Thyroid gland (tissue), 4 donors: Measurements from ENCODE around the gene DARS2. TPM values are rescaled to one million over a fixed set of nuclear protein-coding genes. Genes with fewer than 3 reads are reported as not detected.
"Not testable (repeated sequence)": the region's sequence is repeated elsewhere in the genome, so short reads cannot be mapped to it uniquely, and the experiment has no call there.

Source experiments
- DNase-seq, 2 donors: peaks; one replicate each; pipeline ENCODE4 v3.0.0-alpha.2; 2019
- H3K27ac ChIP-seq, 3 donors: fragments of 200-600 bp; sonication (generic); 1 replicate in 2 of 3; 2 replicates in 1 of 3; pipeline ENCODE4 v1.5.1; 2016 to 2019; ENCODE audit warnings: mild to moderate bottlenecking in 1 of 3, moderate library complexity in 1 of 3
- H3K27me3 ChIP-seq: fragments of 200-600 bp; sonication (generic); one replicate; pipeline ENCODE4 v1.5.1; 2019
- H3K36me3 ChIP-seq, 2 donors: fragments of 200-600 bp; sonication (generic); one replicate each; pipeline ENCODE4 v1.5.1; 2016 to 2019
- H3K4me1 ChIP-seq, 2 donors: fragments of 200-600 bp; sonication (generic); one replicate each; pipeline ENCODE4 v1.5.1; 2017 to 2019
- H3K4me3 ChIP-seq, 3 donors: fragments of 200-600 bp; sonication (generic); replicated peaks in 1 of 3; 1 replicate in 2 of 3; 2 replicates in 1 of 3; pipeline ENCODE4 v1.5.1; 2016; ENCODE audit warnings: mild to moderate bottlenecking in 1 of 3
- H3K9me3 ChIP-seq: fragments of 200-600 bp; sonication (generic); one replicate; pipeline ENCODE4 v1.5.1; 2017
- POLR2A ChIP-seq, 2 donors: fragments of 450-650 bp; IDR thresholded peaks; one replicate each; pipeline ENCODE4 v1.6.1; 2017; ENCODE audit warnings: antibody characterized with exemption in 2 of 2, mild to moderate bottlenecking in 2 of 2, moderate library complexity in 1 of 2
- WGBS, 2 donors: methylation state at CpG; one replicate each; pipeline ENCODE4 v1.1.5; 2017; 5-methylcytosine and 5-hydroxymethylcytosine counted together
- intact Hi-C: fragments of 100-400 bp; cut with DNase I; formaldehyde crosslinking; loops from one replicate; pipeline ENCODE4 v1.15.1; 2023
- total RNA-seq, 4 donors: library from RNA; depleted of rRNA; stranded (reverse); fragments of >200 nt; gene quantifications; one replicate each; pipeline ENCODE4 v1.2.3, GENCODE V29; 2016
- TF ChIP-seq, protein P1 (sequence below), 6 experiments: fragments of 200-600 bp in 3 of 6; fragments of 450-650 bp in 3 of 6; sonication (generic) in 3 of 6; IDR thresholded peaks; one replicate each; pipeline ENCODE4 v1.5.1; 2016 to 2019; ENCODE audit warnings: antibody characterized with exemption in 6 of 6, mild to moderate bottlenecking in 2 of 6, inconsistent platforms in 1 of 6, moderate library complexity in 1 of 6

The DARS2 gene
- total RNA-seq, 4 donors from 2014 or later, result 14.9 to 26.9 (median 20.7) TPM

DNA sequence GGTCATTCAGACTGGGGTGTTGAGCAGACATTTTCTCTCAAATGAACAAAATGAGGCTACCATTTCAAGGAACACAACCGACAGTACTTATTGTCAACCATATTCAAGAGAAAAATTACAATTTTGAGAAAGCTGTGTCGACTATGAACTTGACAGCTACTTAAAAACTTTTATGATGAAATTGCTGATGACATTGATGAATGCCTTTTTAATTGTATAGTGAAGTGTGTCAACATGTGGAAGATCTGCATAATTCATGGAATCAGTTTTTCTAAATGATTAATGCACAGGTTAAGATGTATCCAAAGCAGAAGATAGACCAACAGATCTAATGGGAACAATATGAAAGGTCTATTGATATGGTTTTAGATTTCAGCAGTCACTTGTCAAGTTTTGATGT lies 34.6 kb upstream of the DARS2 start:
- no peaks in the 10 kb centered on the region for H3K4me1 ChIP-seq
- intact Hi-C loops, result no loop called here
- no peak overlapping the region for H3K27ac ChIP-seq
- no peak overlapping the region for H3K4me3 ChIP-seq
- 96 to 98% methylated on average over 2 of the region's 2 CpGs for WGBS, 2 donors
- H3K36me3 ChIP-seq, result peaks cover 12 to 16% of the 10 kb centered on the region in 2 donors
- H3K9me3 ChIP-seq, result no peaks in the 10 kb centered on the region
- DNase-seq, result no peak
- TF ChIP-seq POLR2A (IDR thresholded peaks at IDR 0.05), result no peak
- TF ChIP-seq, protein P1, sequence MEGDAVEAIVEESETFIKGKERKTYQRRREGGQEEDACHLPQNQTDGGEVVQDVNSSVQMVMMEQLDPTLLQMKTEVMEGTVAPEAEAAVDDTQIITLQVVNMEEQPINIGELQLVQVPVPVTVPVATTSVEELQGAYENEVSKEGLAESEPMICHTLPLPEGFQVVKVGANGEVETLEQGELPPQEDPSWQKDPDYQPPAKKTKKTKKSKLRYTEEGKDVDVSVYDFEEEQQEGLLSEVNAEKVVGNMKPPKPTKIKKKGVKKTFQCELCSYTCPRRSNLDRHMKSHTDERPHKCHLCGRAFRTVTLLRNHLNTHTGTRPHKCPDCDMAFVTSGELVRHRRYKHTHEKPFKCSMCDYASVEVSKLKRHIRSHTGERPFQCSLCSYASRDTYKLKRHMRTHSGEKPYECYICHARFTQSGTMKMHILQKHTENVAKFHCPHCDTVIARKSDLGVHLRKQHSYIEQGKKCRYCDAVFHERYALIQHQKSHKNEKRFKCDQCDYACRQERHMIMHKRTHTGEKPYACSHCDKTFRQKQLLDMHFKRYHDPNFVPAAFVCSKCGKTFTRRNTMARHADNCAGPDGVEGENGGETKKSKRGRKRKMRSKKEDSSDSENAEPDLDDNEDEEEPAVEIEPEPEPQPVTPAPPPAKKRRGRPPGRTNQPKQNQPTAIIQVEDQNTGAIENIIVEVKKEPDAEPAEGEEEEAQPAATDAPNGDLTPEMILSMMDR (IDR thresholded peaks at IDR 0.05), result no peak
- H3K27me3 ChIP-seq, result no peaks in the 10 kb centered on the region

DNA sequence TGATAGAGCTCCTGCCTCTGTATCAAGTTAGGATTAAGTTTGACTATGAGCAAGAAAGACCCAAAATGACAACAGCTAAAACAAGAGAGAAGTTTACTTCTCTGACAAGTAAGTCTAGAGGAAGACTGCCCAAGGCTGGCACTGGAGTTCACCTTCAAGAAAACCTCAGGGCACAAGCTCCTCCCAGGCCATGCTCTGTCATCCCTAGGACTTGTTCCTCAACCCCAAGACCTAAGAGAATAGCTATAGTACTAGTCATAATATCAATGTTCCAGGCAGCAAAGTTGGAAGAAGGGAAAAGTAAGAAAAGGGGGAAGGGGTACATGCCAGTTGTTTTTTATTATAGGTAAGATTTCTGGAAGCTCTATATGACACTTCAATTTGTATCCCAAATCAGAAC lies 26.4 kb upstream of the DARS2 start:
- no peaks in the 10 kb centered on the region for H3K36me3 ChIP-seq
- intact Hi-C loops, result no loop called here
- no peaks in the 10 kb centered on the region for H3K27me3 ChIP-seq
- H3K9me3 ChIP-seq, result no peaks in the 10 kb centered on the region
- DNase-seq, result no peak
- no peaks in the 10 kb centered on the region for H3K4me1 ChIP-seq
- no peak overlapping the region for H3K27ac ChIP-seq
- H3K4me3 ChIP-seq, result no peak overlapping the region
- no peak for TF ChIP-seq POLR2A (IDR thresholded peaks at IDR 0.05)
- TF ChIP-seq, protein P1 (IDR thresholded peaks at IDR 0.05), result no peak

DNA sequence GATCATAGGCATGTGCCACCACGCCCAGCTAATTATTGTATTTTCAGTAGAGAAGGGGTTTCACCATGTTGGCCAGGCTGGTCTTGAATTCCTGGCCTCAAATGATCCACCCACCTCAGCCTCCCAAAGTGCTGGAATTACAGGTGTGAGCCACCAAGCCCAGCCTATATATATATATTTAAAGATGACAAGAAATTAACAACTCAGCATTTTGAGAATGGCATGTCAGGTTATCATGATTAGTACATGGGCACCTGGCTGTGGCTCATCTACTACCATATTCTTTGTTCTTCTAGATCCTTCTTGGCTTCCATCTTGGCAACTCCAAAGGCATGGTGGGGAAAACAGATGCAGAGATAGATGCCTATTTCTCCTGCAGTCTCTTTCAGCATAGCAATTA lies 24.5 kb upstream of the DARS2 start:
- WGBS, 2 donors, result 95 to 100% methylated on average over 1 of the region's 1 CpG
- H3K9me3 ChIP-seq, result not testable (repeated sequence)

DNA sequence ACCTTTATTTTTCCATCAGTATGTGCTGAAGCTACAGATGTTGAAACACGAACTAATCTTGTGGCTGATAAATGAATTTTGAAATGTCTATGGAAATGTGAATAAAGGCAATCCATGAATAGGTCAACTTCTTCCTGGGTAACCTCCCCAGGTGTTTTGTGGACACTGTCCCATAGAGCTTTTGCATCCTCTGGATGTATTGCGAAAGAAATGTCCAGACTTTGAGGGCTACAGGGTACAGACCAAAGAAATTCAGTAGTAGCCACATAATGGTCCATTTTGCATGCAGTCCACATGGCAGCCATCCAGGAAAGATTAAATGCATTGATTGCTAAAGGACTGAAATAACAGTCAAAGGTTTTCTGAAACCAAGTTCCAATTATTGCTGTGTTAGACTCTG lies 21.5 kb upstream of the DARS2 start:
- H3K36me3 ChIP-seq, result peaks cover 0 to 10% of the 10 kb centered on the region in 2 donors
- 98 to 100% methylated on average over 2 of the region's 2 CpGs for WGBS, 2 donors
- no peaks in the 10 kb centered on the region for H3K27me3 ChIP-seq
- DNase-seq, result no peak
- intact Hi-C loops, result no loop called here
- H3K4me1 ChIP-seq, result no peaks in the 10 kb centered on the region
- no peak overlapping the region for H3K27ac ChIP-seq
- TF ChIP-seq, protein P1 (IDR thresholded peaks at IDR 0.05), result no peak
- TF ChIP-seq POLR2A (IDR thresholded peaks at IDR 0.05), result no peak
- H3K4me3 ChIP-seq, result no peak overlapping the region
- no peaks in the 10 kb centered on the region for H3K9me3 ChIP-seq

More for the DNA sequence above, 24.5 kb upstream of the DARS2 start:
- intact Hi-C loops, DNase-seq, H3K4me3 ChIP-seq, H3K27me3 ChIP-seq, H3K4me1 ChIP-seq, H3K27ac ChIP-seq, H3K36me3 ChIP-seq: not testable (repeated sequence)

DNA sequence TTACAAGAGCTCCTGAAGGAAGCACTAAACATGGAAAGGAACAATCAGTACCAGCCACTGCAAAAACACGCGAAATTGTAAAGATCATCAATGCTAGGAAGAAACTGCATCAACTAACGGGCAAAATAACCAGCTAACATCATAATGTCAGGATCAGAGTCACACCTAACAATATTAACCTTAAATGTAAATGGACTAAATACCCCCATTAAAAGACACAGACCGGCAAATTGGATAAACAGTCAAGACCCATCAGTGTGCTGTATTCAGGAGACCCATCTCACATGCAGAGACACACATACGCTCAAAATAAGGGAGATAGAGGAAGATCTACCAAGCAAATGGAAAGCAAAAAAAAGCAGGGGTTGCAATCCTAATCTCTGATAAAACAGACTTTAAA lies 10.8 kb upstream of the DARS2 start:
- 96 to 99% methylated on average over 5 of the region's 5 CpGs for WGBS, 2 donors

DNA sequence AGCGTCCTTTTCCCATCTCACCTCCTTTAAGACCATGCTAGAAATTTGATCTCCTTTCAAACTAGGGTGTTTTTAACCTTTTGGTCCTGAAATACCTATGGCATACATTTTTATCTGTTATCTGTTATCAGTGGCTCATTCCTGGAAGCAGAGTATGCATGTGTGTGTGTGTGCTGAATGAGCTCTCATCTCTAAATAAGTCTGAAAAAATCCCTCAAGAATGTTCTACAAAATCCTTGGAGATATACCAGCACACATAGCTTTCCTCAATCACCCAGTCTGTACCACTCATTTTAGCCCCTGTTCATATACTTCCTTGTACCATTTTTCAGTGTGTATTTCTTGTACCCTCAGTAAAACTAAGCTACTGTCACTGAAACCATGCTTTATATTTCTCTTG lies 6.0 kb upstream of the DARS2 start:
- Histone ChIP-seq H3K4me3 (no peak overlapping the region), H3K9me3 (no peaks in the 10 kb centered on the region), H3K27me3 (no peaks in the 10 kb centered on the region), H3K27ac (no peak overlapping the region), H3K36me3 (no peaks in the 10 kb centered on the region), H3K4me1 (peaks cover 1 to 4% of the 10 kb centered on the region in 2 donors)
- TF ChIP-seq, protein P1 (IDR thresholded peaks at IDR 0.05), result no peak
- TF ChIP-seq POLR2A (IDR thresholded peaks at IDR 0.05), result no peak
- 92% methylated on average over 1 of the region's 1 CpG for WGBS, 2 donors
- intact Hi-C loops, result no loop called here
- no peak for DNase-seq

More for the DNA sequence above, 10.8 kb upstream of the DARS2 start:
- H3K27ac ChIP-seq, H3K36me3 ChIP-seq, H3K4me3 ChIP-seq, H3K4me1 ChIP-seq, intact Hi-C loops, H3K9me3 ChIP-seq, H3K27me3 ChIP-seq, DNase-seq: not testable (repeated sequence)
